ENCODE measurements around the gene FBLN1.

The FBLN1 gene, protein sequence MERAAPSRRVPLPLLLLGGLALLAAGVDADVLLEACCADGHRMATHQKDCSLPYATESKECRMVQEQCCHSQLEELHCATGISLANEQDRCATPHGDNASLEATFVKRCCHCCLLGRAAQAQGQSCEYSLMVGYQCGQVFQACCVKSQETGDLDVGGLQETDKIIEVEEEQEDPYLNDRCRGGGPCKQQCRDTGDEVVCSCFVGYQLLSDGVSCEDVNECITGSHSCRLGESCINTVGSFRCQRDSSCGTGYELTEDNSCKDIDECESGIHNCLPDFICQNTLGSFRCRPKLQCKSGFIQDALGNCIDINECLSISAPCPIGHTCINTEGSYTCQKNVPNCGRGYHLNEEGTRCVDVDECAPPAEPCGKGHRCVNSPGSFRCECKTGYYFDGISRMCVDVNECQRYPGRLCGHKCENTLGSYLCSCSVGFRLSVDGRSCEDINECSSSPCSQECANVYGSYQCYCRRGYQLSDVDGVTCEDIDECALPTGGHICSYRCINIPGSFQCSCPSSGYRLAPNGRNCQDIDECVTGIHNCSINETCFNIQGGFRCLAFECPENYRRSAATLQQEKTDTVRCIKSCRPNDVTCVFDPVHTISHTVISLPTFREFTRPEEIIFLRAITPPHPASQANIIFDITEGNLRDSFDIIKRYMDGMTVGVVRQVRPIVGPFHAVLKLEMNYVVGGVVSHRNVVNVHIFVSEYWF

DNA sequence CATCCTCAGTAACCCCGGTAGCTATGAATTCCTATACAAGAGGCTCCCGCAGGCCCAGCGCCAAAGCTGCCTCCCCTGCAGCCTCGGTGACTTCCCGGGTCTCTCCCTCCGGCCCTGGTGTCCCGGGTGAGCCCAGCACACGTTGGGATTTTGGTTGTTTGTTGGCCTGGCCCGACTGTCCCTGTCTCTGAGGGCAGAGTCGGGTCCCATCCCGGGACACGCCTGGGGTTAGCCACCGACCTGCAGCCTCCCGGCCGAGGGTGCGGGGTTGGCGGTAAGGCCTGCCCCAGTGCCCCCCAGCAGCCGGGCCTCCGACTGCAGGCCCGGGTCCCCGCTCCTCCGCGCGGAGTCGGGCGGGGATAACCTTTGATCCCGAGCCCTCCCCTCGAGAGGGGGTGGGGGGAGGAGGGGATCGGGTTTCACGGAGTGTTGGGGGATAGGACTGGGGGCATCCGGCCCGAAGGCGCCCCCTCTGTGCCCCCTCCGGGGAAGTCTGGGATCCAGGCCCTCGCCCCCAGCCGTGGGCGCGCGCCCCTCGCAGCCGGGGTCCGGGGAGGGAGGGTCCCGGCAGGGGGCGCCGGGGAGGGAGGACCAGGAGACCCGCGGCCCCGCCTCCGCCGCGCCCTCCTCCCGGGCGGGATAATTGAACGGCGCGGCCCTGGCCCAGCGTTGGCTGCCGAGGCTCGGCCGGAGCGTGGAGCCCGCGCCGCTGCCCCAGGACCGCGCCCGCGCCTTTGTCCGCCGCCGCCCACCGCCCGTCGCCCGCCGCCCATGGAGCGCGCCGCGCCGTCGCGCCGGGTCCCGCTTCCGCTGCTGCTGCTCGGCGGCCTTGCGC, at the start of gene FBLN1:
FBLN1 (plus strand) TSS at position 669 of the 835 bp plus-strand sequence; CDS start at position 772, 103 bp downstream.
- Mint-ChIP-seq H3K9me3 (no peaks in the 10 kb centered on the region), H3K27me3 (ENCODE audit: low read depth, poor library complexity) (peaks cover 6% of the 10 kb centered on the region), H3K27ac (peak within 1 kb of the TSS; percentile 100), H3K36me3 (ENCODE audit: low read depth) (no peaks in the 10 kb centered on the region), H3K4me1 (peaks cover 77% of the 10 kb centered on the region), H3K4me3 (peak within 1 kb of the TSS; percentile 89)
- DNase-seq = peak; percentile 87
- TF ChIP-seq, protein P1, sequence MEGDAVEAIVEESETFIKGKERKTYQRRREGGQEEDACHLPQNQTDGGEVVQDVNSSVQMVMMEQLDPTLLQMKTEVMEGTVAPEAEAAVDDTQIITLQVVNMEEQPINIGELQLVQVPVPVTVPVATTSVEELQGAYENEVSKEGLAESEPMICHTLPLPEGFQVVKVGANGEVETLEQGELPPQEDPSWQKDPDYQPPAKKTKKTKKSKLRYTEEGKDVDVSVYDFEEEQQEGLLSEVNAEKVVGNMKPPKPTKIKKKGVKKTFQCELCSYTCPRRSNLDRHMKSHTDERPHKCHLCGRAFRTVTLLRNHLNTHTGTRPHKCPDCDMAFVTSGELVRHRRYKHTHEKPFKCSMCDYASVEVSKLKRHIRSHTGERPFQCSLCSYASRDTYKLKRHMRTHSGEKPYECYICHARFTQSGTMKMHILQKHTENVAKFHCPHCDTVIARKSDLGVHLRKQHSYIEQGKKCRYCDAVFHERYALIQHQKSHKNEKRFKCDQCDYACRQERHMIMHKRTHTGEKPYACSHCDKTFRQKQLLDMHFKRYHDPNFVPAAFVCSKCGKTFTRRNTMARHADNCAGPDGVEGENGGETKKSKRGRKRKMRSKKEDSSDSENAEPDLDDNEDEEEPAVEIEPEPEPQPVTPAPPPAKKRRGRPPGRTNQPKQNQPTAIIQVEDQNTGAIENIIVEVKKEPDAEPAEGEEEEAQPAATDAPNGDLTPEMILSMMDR (IDR thresholded peaks at IDR 0.05) = peak; percentile 9

DNA sequence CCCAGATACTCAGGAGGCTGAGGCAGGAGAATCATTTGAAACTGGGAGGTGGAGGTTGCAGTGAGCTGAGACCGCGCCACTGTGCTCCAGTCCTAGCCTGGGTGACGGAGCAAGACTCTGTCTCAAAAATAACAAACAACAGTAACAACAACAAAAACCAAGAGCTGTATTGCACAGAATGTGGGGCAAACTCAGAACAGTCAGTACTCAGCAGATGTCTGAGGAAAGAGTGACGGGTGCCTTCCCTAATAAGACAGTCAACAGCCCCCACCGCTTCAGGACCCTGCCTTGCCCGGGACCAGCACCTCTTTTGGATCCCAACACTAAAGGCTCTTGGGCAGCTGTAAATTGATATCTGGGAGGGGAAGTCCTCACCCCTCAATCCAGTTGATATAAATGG, 48.9 kb upstream of the FBLN1 start:
- Mint-ChIP-seq H3K36me3 (ENCODE audit: low read depth) (no peaks in the 10 kb centered on the region), H3K9me3 (no peaks in the 10 kb centered on the region), H3K27me3 (ENCODE audit: low read depth, poor library complexity) (peaks cover 6% of the 10 kb centered on the region), H3K4me1 (peaks cover 49% of the 10 kb centered on the region), H3K27ac (no peak overlapping the region), H3K4me3 (no peak overlapping the region)
- TF ChIP-seq, protein P1 (IDR thresholded peaks at IDR 0.05) = no peak
- DNase-seq = no peak

DNA sequence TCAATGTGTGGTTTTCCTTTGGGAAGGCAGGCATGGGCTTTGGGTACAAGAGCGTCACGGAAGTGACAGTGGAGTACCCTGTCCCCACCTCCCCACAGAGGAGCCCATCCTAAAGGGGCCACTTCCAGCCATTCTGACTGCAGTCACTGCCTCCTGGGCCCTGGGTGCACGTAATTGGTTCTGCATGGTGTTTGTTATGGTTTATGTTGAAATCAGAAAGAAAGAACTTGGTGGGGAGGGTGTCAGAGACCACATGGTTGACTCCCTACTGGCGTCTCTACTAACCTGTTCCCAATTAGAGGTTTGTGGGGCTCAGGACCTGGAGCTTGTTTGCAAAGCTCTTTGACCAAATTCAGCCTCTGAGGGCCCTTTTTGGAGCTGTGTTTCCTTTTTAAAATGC, 48.4 kb upstream of the FBLN1 start:
- no peak for DNase-seq
- Mint-ChIP-seq H3K27ac (no peak overlapping the region), H3K27me3 (ENCODE audit: low read depth, poor library complexity) (peaks cover 7% of the 10 kb centered on the region), H3K36me3 (ENCODE audit: low read depth) (no peaks in the 10 kb centered on the region), H3K4me1 (peaks cover 49% of the 10 kb centered on the region), H3K9me3 (no peaks in the 10 kb centered on the region), H3K4me3 (no peak overlapping the region)
- TF ChIP-seq, protein P1 (IDR thresholded peaks at IDR 0.05) = no peak

DNA sequence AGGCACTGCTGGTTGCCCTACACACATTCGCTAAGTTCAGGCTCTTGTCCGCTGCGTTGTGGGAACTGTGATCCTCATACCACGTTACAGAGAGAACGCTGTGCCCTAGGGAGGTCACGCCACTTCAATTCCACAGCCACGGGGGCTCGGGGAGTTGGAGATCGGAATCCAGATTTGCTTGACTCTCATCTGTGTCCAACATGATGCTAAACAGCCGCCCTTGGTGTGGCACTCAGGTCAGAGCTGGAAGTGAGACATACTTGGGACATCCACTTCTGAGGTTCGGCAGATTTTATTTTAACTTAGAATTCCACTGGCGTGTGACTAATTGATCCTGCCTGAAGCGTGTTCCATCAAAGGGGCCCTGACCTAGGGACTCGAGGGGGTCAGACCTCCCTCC, 47.5 kb upstream of the FBLN1 start:
- TF ChIP-seq, protein P1 (IDR thresholded peaks at IDR 0.05) = no peak
- Mint-ChIP-seq H3K4me1 (peaks cover 49% of the 10 kb centered on the region), H3K36me3 (ENCODE audit: low read depth) (no peaks in the 10 kb centered on the region), H3K9me3 (no peaks in the 10 kb centered on the region), H3K27ac (no peak overlapping the region), H3K27me3 (ENCODE audit: low read depth, poor library complexity) (peaks cover 7% of the 10 kb centered on the region), H3K4me3 (no peak overlapping the region)
- no peak for DNase-seq

DNA sequence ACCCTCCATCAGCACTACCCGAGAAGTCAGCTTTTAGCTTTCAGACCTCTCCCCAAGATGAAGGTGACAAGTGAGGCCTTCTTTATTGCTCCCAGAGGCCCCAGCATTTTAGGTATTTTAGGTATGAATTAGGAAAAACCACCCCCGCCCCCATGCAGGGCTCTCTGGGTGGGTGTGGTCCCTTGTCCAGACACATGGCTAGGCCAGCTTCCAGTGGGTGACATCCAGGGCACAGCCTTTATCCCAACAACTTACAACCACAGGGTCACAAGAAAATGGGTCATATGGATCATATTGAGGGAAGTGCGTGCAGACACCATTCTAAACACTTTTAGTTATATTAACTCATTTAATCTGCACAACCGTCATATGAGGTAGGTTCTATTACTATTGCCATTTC, 47.1 kb upstream of the FBLN1 start:
- H3K27me3 Mint-ChIP-seq (ENCODE audit: low read depth, poor library complexity) = peaks cover 8% of the 10 kb centered on the region
- H3K27ac Mint-ChIP-seq = no peak overlapping the region
- no peaks in the 10 kb centered on the region for H3K9me3 Mint-ChIP-seq
- H3K36me3 Mint-ChIP-seq (ENCODE audit: low read depth) = no peaks in the 10 kb centered on the region
- no peak overlapping the region for H3K4me3 Mint-ChIP-seq
- H3K4me1 Mint-ChIP-seq = peaks cover 50% of the 10 kb centered on the region
- TF ChIP-seq, protein P1 (IDR thresholded peaks at IDR 0.05) = no peak
- DNase-seq = no peak
